ENCODE results near the gene TMC7. TPM values are rescaled to one million over a fixed set of nuclear protein-coding genes. Genes with fewer than 3 reads are reported as not detected.

TMC7 gene
- polyA plus RNA-seq, 1 of the 3 experiments (the other 2 are of a cell fraction) = 0.66 TPM

DNA sequence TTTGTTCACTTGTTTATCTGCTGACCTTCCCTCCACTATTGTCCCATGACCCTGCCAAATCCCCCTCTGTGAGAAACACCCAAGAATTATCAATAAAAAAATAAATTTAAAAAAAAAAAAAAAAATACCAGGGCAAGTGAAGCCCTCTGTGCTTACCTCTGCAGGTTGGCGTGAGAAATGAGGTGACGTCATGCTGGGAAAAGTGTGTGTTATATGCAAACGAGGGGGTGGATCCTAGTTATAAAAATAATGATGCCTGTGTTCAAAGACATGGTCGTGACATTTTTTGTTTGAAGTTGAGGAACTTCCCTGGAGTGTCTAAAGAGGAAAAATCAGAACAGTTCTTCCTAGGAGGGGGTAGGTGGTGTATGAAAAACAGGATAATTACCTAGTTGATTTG is 20.2 kb downstream of the TMC7 start:
- H3K27ac ChIP-seq (ENCODE audit: low read depth in 2 of 2, low read length in 1 of 2) = no peak overlapping the region
- no peak for DNase-seq
- H4K20me1 ChIP-seq (ENCODE audit: insufficient read depth) = no peaks in the 10 kb centered on the region
- H3K9ac ChIP-seq = no peak overlapping the region
- 75% methylated on average over 4 of the region's 4 CpGs for WGBS (ENCODE audit: low lambda C conversion rate)
- POLR2A ChIA-PET = no interaction called here
- H3K9me2 ChIP-seq = no peaks in the 10 kb centered on the region
- no peak overlapping the region for H2AFZ ChIP-seq (ENCODE audit: low read depth)
- no peak overlapping the region for H3K4me2 ChIP-seq
- H3K79me2 ChIP-seq (ENCODE audit: insufficient read depth) = no peaks in the 10 kb centered on the region
- no peaks in the 10 kb centered on the region for H3K36me3 ChIP-seq (replicated peaks in 1 of 2; ENCODE audit: control insufficient read depth in 1 of 2, insufficient read depth in 2 of 2, low read length in 1 of 2)
- peaks cover 0 to 4% of the 10 kb centered on the region in 2 experiments; a peak in 1 of 4 replicates for H3K4me1 ChIP-seq (ENCODE audit: control insufficient read depth in 1 of 2, insufficient read depth in 2 of 2, low read depth in 1 of 2, low read length in 1 of 2)
- H3K9me3 ChIP-seq = no peaks in the 10 kb centered on the region
- CTCF ChIA-PET = interaction anchor here (0.6 kb wide), 1 partner anchor 20 kb away, joined by 3 read pairs; the partner anchor contains the start of gene TMC7
- no peaks in the 10 kb centered on the region for H3K27me3 ChIP-seq (ENCODE audit: insufficient read depth)
- H3F3A ChIP-seq (replicated peaks; ENCODE audit: insufficient read depth) = peaks cover 7% of the 10 kb centered on the region
- TF ChIP-seq, protein P1, sequence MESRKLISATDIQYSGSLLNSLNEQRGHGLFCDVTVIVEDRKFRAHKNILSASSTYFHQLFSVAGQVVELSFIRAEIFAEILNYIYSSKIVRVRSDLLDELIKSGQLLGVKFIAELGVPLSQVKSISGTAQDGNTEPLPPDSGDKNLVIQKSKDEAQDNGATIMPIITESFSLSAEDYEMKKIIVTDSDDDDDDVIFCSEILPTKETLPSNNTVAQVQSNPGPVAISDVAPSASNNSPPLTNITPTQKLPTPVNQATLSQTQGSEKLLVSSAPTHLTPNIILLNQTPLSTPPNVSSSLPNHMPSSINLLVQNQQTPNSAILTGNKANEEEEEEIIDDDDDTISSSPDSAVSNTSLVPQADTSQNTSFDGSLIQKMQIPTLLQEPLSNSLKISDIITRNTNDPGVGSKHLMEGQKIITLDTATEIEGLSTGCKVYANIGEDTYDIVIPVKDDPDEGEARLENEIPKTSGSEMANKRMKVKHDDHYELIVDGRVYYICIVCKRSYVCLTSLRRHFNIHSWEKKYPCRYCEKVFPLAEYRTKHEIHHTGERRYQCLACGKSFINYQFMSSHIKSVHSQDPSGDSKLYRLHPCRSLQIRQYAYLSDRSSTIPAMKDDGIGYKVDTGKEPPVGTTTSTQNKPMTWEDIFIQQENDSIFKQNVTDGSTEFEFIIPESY (IDR thresholded peaks at IDR 0.05; ENCODE audit: borderline replicate concordance, low read depth) = no peak
- no peak for TF ChIP-seq RFX5 (IDR thresholded peaks at IDR 0.05; ENCODE audit: low read length)
- no peak for TF ChIP-seq FOSL2 (IDR thresholded peaks at IDR 0.05; ENCODE audit: borderline replicate concordance, low read depth)
- TF ChIP-seq TEAD4 (IDR thresholded peaks at IDR 0.05; ENCODE audit: borderline replicate concordance, insufficient read depth) = no peak
- no peak for TF ChIP-seq EZH2phosphoT487 (IDR thresholded peaks at IDR 0.05; ENCODE audit: borderline replicate concordance, low read depth)
- no peak for TF ChIP-seq GATA2 (CRISPR knock-in tag; IDR thresholded peaks at IDR 0.05)
- TF ChIP-seq, protein P2, sequence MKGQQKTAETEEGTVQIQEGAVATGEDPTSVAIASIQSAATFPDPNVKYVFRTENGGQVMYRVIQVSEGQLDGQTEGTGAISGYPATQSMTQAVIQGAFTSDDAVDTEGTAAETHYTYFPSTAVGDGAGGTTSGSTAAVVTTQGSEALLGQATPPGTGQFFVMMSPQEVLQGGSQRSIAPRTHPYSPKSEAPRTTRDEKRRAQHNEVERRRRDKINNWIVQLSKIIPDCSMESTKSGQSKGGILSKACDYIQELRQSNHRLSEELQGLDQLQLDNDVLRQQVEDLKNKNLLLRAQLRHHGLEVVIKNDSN (IDR thresholded peaks at IDR 0.05; ENCODE audit: borderline replicate concordance, low read depth) = no peak
- TF ChIP-seq NFIC (IDR thresholded peaks at IDR 0.05; ENCODE audit: borderline replicate concordance) = no peak
- TF ChIP-seq NRF1 (IDR thresholded peaks at IDR 0.05; ENCODE audit: low read depth, low read length) = no peak
- no peak for TF ChIP-seq POLR2AphosphoS5 (IDR thresholded peaks at IDR 0.05; ENCODE audit: low read depth, low read length)
- TF ChIP-seq, protein P3, sequence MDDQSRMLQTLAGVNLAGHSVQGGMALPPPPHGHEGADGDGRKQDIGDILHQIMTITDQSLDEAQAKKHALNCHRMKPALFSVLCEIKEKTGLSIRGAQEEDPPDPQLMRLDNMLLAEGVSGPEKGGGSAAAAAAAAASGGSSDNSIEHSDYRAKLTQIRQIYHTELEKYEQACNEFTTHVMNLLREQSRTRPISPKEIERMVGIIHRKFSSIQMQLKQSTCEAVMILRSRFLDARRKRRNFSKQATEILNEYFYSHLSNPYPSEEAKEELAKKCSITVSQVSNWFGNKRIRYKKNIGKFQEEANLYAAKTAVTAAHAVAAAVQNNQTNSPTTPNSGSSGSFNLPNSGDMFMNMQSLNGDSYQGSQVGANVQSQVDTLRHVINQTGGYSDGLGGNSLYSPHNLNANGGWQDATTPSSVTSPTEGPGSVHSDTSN (IDR thresholded peaks at IDR 0.05) = no peak
- TF ChIP-seq, protein P4, sequence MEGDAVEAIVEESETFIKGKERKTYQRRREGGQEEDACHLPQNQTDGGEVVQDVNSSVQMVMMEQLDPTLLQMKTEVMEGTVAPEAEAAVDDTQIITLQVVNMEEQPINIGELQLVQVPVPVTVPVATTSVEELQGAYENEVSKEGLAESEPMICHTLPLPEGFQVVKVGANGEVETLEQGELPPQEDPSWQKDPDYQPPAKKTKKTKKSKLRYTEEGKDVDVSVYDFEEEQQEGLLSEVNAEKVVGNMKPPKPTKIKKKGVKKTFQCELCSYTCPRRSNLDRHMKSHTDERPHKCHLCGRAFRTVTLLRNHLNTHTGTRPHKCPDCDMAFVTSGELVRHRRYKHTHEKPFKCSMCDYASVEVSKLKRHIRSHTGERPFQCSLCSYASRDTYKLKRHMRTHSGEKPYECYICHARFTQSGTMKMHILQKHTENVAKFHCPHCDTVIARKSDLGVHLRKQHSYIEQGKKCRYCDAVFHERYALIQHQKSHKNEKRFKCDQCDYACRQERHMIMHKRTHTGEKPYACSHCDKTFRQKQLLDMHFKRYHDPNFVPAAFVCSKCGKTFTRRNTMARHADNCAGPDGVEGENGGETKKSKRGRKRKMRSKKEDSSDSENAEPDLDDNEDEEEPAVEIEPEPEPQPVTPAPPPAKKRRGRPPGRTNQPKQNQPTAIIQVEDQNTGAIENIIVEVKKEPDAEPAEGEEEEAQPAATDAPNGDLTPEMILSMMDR (IDR thresholded peaks at IDR 0.05) = no peak
- TF ChIP-seq GABPA (IDR thresholded peaks at IDR 0.05; ENCODE audit: low read depth) = no peak
- H3K4me3 ChIP-seq (ENCODE audit: low read depth in 2 of 2, low read length in 1 of 2) = no peak overlapping the region

All from SK-N-SH (cell line).